Activated CD4-positive, alpha-beta memory T cell treated with anti-CD3 and anti-CD28 coated beads for 36 hours (primary cell): ENCODE data around the gene CCDC159. TPM values are rescaled to one million over a fixed set of nuclear protein-coding genes. Genes with fewer than 3 reads are reported as not detected.
"Not testable (repeated sequence)": the region's sequence is repeated elsewhere in the genome, so short reads cannot be mapped to it uniquely, and the experiment has no call there.

ENCODE experiments used
- CTCF ChIA-PET: fragments of 350-600 bp; sonication (Branson Sonifier 250); formaldehyde crosslinking; loops from one replicate; lab custom pipeline; 2021; ENCODE audit warnings: antibody characterized with exemption, inconsistent platforms; lab: Charles Lee
- POLR2A ChIA-PET: fragments of 350-600 bp; sonication (Branson Sonifier 250); formaldehyde crosslinking; loops from one replicate; lab custom pipeline; 2021; ENCODE audit warnings: antibody characterized with exemption; lab: Charles Lee
- DNase-seq: peaks from one replicate; pipeline ENCODE4 v3.0.0-alpha.2; 2020
- H3K27ac Mint-ChIP-seq: one replicate; pipeline ENCODE4 v1.8.0; 2021; ENCODE audit warnings: mixed read lengths
- H3K27me3 Mint-ChIP-seq: one replicate; pipeline ENCODE4 v1.8.0; 2021; ENCODE audit warnings: mixed read lengths
- H3K36me3 Mint-ChIP-seq: one replicate; pipeline ENCODE4 v1.8.0; 2021; ENCODE audit warnings: mixed read lengths
- H3K4me1 Mint-ChIP-seq: one replicate; pipeline ENCODE4 v1.8.0; 2021; ENCODE audit warnings: low read depth, mixed read lengths
- H3K4me3 Mint-ChIP-seq: one replicate; pipeline ENCODE4 v1.8.0; 2021; ENCODE audit warnings: mild to moderate bottlenecking, mixed read lengths
- H3K9me3 Mint-ChIP-seq: one replicate; pipeline ENCODE4 v1.8.0; 2021; ENCODE audit warnings: mixed read lengths
- intact Hi-C: fragments of 100-400 bp; cut with micrococcal nuclease; formaldehyde crosslinking; loops from one replicate; pipeline ENCODE4 v1.15.1; 2023
- total RNA-seq, 2 experiments: library from RNA; stranded (reverse); gene quantifications; one replicate each; pipeline ENCODE4 v1.2.3, GENCODE V29; 2021

Gene CCDC159
- total RNA-seq, 2 experiments from 2014 or later = 16.0 to 18.0 TPM

DNA sequence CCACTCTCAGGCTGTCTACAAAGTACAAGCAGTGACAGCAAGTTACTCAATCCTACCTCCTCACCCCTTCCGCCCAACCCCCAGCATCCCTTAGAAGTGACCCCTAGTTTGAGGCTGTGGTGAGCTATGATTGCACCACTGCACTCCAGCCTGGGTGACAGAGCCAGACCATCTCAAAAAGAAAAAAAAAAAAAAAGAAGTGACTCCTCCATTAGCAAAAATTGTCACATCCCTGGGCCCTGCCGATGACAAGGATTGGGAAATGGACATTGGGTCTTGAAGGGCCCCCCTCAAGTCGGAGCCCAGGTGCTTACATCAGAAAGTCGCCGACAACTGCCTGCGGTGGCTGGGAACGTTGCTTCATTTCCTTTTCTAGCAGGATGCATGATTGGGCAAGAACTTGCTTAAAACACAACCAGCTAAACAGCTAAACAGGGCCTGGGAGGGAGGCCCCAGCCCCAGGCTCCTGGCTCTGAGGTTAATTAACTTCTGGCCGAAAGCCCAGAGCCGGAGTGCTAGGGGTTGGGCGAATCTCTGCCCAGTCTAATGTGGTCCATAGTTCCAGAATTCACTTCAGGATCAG is 22.1 kb upstream of the CCDC159 start:
- ChIA-PET POLR2A (interaction anchor here (0.6 to 1.0 kb wide), 2 partner anchors 22 to 30 kb away, joined by 3 to 5 read pairs; partner anchors contain the start of genes CCDC159 and TMEM205), CTCF (interaction anchor here (1.0 to 1.2 kb wide), 2 partner anchors 57 to 80 kb away, joined by 3 read pairs; no protein-coding TSS in a partner anchor)
- intact Hi-C loops = no loop called here
- peak overlapping the region; percentile 54 for H3K4me3 Mint-ChIP-seq
- H3K36me3 Mint-ChIP-seq = peaks cover 2% of the 10 kb centered on the region
- no peaks in the 10 kb centered on the region for H3K27me3 Mint-ChIP-seq
- H3K27ac Mint-ChIP-seq = peak overlapping the region; percentile 86
- H3K9me3 Mint-ChIP-seq = no peaks in the 10 kb centered on the region
- H3K4me1 Mint-ChIP-seq = peaks cover 13% of the 10 kb centered on the region
- DNase-seq = peak; percentile 73

DNA sequence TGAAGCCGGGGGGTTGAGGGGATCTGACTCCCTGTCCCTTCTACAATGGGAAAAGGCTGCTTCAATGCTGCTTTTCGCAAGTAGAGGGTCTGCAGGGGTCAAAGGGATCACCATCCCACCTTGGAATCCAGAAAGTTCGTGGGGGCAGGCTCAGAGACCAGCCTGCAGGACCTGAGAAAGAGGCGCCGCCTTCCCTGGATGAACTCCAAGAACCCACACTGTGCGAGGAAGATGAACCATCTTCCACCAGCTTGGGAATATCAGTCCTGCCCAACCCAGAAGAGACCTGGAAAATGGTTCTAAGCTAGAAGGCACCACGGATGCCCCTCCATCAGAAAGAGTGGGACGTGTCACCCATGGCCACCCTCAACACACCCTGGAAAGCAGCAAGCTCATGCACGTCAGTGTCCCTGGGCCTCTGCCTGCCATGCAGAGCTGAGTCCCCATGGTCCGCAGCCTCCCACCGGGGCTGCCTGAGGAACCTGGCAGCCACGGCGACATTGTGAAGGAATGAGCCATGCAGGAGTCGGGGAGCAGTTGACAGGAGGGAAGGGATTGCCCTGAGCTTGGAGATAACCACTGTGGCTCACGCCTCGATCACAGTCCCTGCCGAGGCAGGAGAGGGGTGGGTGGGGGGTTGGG is 21.4 kb upstream of the CCDC159 start:
- H3K9me3 Mint-ChIP-seq = no peaks in the 10 kb centered on the region
- intact Hi-C loops = no loop called here
- no peaks in the 10 kb centered on the region for H3K27me3 Mint-ChIP-seq
- CTCF ChIA-PET = interaction anchor here (1.0 to 1.2 kb wide), 2 partner anchors 56 to 81 kb away, joined by 3 read pairs; no protein-coding TSS in a partner anchor
- peaks cover 2% of the 10 kb centered on the region for H3K36me3 Mint-ChIP-seq
- peaks cover 13% of the 10 kb centered on the region for H3K4me1 Mint-ChIP-seq
- no peak overlapping the region for H3K4me3 Mint-ChIP-seq
- peak overlapping the region; percentile 86 for H3K27ac Mint-ChIP-seq
- POLR2A ChIA-PET = interaction anchor here (0.6 kb wide), 1 partner anchor 31 kb away, joined by 5 read pairs; no protein-coding TSS in a partner anchor
- DNase-seq = no peak

DNA sequence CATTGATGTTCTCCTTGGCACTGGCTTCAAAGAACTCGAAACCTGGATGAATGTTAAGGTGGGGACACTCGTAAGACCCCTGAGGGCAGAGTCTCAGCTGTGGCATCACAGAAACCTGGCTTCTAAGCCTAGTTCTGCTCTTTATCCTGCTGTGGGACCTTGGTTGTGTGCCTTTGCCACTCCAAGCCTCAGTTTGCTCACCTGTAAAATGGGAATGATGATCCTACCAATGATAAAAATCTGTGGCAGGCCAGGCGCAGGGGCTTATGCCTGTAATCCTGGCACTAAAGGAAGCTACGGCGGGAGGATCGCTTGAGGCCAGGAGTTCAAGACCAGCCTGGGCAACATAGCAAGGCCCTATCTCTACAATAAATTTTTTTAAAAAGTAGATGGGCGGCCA is 20.8 kb upstream of the CCDC159 start:
- POLR2A ChIA-PET = no interaction called here
- no peak for DNase-seq
- no peaks in the 10 kb centered on the region for H3K9me3 Mint-ChIP-seq
- peaks cover 5% of the 10 kb centered on the region for H3K36me3 Mint-ChIP-seq
- H3K27me3 Mint-ChIP-seq = no peaks in the 10 kb centered on the region
- H3K4me3 Mint-ChIP-seq = no peak overlapping the region
- CTCF ChIA-PET = interaction anchor here (1.0 kb wide), 1 partner anchor 55 kb away, joined by 3 read pairs; no protein-coding TSS in a partner anchor
- intact Hi-C loops = no loop called here
- peaks cover 13% of the 10 kb centered on the region for H3K4me1 Mint-ChIP-seq
- no peak overlapping the region for H3K27ac Mint-ChIP-seq

DNA sequence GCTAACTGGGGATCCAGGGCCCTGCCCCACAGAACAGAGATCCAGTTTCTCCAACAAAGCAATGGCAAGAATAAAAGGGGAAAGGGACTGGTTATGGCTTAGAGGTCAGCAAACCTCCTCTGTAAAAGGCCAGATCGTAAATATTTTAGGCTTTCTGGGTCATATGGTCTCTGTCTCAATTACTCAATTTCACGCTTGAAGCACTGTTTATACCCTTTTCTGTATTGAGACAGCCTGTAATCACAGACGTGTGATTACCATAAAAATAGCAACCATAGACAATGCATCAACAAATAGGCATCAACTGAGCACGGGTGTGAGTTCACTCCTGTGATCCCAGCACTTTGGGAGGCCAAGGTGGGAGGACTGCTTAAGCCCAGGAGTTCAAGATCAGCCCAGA is 16.2 kb upstream of the CCDC159 start:
- Mint-ChIP-seq H3K9me3 (no peaks in the 10 kb centered on the region), H3K27me3 (no peaks in the 10 kb centered on the region), H3K27ac (no peak overlapping the region), H3K4me1 (no peaks in the 10 kb centered on the region), H3K4me3 (no peak overlapping the region), H3K36me3 (peaks cover 16% of the 10 kb centered on the region)
- POLR2A ChIA-PET = no interaction called here
- CTCF ChIA-PET = interaction anchor here (2.4 kb wide), 1 partner anchor 51 kb away, joined by 7 read pairs; no protein-coding TSS in a partner anchor
- no peak for DNase-seq
- intact Hi-C loops = no loop called here

DNA sequence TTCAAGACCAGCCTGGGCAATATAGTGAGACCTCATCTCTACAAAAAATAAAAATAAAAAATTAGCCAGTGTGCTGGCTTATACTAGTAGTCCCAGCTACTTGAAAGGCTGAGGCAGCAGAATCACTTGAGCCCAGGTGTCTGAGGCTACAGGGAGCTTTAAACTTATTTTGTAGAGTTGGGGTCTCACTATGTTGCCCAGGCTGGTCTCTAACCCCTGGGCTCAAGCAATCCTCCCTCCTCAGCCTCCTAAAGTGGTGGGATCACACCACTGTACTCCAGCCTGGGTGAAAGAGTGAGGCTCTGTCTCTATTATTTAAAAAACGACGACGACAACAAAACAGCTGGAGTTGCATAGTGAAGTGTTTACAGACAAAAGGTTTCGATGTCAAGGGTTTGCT is 14.8 kb upstream of the CCDC159 start:
- no peaks in the 10 kb centered on the region for H3K4me1 Mint-ChIP-seq
- intact Hi-C loops = no loop called here

DNA sequence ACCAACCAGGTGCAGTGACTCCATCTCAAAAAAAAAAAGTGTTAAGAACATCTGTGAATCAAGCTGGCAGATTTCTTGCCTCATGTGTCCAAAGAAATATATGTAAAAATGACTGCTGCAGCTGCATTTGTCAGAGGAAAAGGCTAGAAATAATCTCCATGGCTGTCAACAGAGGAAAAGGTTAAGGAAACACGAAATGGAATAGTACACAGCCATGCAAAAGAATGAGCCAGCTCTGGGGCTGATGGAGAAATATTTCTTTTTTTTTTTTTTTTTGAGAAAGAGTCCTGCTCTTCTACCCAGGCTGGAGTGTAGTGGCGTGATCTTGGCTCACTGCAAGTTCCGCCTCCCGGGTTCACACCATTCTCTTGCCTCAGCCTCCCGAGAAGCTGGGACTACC is 13.5 kb upstream of the CCDC159 start:
- intact Hi-C loops = no loop called here
- Mint-ChIP-seq H3K9me3 (peaks cover 3% of the 10 kb centered on the region), H3K27ac (no peak overlapping the region), H3K4me3 (no peak overlapping the region), H3K27me3 (no peaks in the 10 kb centered on the region), H3K36me3 (peaks cover 30% of the 10 kb centered on the region), H3K4me1 (peaks cover 9% of the 10 kb centered on the region)
- ChIA-PET CTCF (no interaction called here), POLR2A (interaction anchor here (0.6 kb wide), 1 partner anchor 11 kb away, joined by 4 read pairs; no protein-coding TSS in a partner anchor)
- no peak for DNase-seq

More for the DNA sequence above, 14.8 kb upstream of the CCDC159 start:
- no peaks in the 10 kb centered on the region for H3K27me3 Mint-ChIP-seq
- peaks cover 30% of the 10 kb centered on the region for H3K36me3 Mint-ChIP-seq
- no peak for DNase-seq
- no peak overlapping the region for H3K4me3 Mint-ChIP-seq
- ChIA-PET CTCF (interaction anchor here (0.6 to 2.4 kb wide), 3 partner anchors 50 to 205 kb away, joined by 3 to 7 read pairs (median 3); no protein-coding TSS in a partner anchor), POLR2A (no interaction called here)
- no peak overlapping the region for H3K27ac Mint-ChIP-seq
- H3K9me3 Mint-ChIP-seq = peaks cover 3% of the 10 kb centered on the region

DNA sequence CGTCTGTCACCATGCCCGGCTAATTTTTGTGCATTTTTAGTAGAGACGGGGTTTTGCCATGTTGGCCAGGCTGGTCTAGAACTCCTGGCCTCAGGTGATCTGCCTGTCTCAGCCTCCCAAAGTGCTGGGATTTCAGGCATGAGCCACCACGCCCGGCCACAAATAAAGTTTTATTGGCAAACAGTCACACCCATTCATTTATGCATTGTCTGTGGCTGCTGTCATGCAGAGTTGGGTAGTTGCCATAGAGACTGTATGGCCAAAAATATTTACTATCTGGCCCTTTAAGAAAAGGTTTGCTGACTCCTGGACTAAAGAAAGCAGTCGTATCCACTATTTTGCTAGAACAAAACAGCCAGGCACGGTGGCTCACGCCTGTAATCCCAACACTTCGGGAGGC is 12.5 kb upstream of the CCDC159 start:
- not testable (repeated sequence) for H3K27ac Mint-ChIP-seq

DNA sequence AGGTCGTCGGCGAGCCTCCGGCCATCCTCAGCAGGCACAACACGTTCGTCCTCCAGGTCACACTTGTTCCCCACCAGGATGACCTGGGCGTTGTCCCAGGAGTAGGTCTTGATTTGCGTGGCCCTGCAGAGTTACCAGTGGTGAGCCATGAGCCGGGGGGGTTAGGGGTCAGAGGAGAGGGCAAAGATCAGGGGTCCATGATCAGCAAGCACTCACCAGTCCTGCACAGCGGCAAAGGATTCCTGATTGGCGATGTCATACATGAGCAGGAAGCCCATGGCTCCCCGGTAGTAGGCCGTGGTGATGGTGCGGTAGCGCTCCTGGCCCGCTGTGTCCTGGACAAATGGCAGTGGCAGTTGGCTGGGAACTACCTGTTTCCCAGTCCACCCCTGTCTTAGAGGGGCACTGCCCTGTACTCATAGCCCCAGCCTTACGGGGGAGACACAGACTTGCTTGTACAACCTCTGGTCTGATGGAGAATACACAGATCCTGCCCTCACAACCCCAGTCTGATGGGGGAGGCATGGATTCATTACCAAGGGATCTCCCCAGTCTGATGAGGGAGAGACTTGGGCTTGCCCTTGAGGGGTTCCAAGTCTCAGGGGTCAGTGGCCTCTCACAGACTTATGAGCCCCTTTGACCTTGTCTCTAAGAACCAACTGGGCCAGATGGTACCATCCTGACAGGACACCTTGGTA is 10.7 kb upstream of the CCDC159 start:
- POLR2A ChIA-PET = no interaction called here
- Mint-ChIP-seq H3K4me1 (peaks cover 20% of the 10 kb centered on the region), H3K4me3 (no peak overlapping the region), H3K27ac (no peak overlapping the region), H3K9me3 (peaks cover 3% of the 10 kb centered on the region), H3K27me3 (no peaks in the 10 kb centered on the region), H3K36me3 (peaks cover 27% of the 10 kb centered on the region)
- DNase-seq = no peak
- intact Hi-C loops = no loop called here
- CTCF ChIA-PET = no interaction called here

More for the DNA sequence above, 12.5 kb upstream of the CCDC159 start:
- H3K4me3 Mint-ChIP-seq, H3K27me3 Mint-ChIP-seq, DNase-seq, intact Hi-C loops, POLR2A ChIA-PET, H3K9me3 Mint-ChIP-seq, CTCF ChIA-PET: not testable (repeated sequence)
- Mint-ChIP-seq H3K4me1 (peaks cover 16% of the 10 kb centered on the region), H3K36me3 (peaks cover 30% of the 10 kb centered on the region)

DNA sequence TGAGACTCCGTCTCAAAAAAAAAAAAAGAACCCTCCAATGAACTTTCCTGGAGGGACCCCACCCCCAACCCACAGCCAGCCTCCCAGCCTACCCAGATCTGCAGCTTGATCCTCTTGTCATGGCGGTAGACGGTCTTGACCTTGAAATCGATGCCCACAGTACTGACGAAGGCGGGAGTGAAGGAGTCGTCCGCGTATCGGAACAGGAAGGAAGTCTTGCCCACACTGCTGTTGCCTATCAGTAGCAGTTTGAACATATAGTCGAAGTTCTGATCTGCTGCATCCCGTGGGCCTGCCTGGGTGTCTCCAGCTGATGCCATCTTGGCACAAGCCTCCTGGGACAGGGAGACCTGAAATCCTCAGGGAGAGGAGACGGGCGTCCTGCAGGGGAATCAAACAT is 9.2 kb upstream of the CCDC159 start:
- POLR2A ChIA-PET = no interaction called here
- CTCF ChIA-PET = interaction anchor here (1.2 kb wide), 1 partner anchor 146 kb away, joined by 4 read pairs; no protein-coding TSS in a partner anchor

DNA sequence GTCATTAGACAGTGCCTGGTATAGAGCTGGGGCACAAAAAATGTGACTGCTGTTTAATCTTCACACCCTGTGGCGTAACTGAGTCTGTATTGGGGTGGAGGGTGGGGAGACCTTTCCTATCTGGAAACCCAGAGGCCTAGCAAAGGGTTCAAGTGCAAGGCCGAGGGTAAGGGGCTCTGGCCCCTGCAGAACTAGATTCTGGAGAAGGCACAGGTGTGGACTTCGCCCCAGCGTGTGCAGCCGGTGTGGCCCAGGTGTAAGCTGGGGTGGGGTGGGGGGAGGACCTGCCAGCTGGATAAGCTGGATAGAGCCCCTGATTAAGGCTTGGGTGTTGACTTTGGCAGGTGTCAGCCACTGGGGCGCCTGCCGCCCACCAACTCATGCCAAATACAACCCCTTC is 8.2 kb upstream of the CCDC159 start:
- peaks cover 24% of the 10 kb centered on the region for H3K36me3 Mint-ChIP-seq
- POLR2A ChIA-PET = interaction anchor here (2.0 kb wide), 1 partner anchor 37 kb away, joined by 8 read pairs; the partner anchor contains the start of gene SWSAP1
- DNase-seq = no peak
- intact Hi-C loops = no loop called here
- no peaks in the 10 kb centered on the region for H3K27me3 Mint-ChIP-seq
- CTCF ChIA-PET = interaction anchor here (1.2 to 1.8 kb wide), 2 partner anchors 45 to 144 kb away, joined by 4 to 5 read pairs; no protein-coding TSS in a partner anchor
- peaks cover 20% of the 10 kb centered on the region for H3K4me1 Mint-ChIP-seq
- H3K9me3 Mint-ChIP-seq = peaks cover 3% of the 10 kb centered on the region
- no peak overlapping the region for H3K4me3 Mint-ChIP-seq
- no peak overlapping the region for H3K27ac Mint-ChIP-seq

More for the DNA sequence above, 9.2 kb upstream of the CCDC159 start:
- Mint-ChIP-seq H3K4me3 (no peak overlapping the region), H3K27ac (no peak overlapping the region), H3K4me1 (peaks cover 20% of the 10 kb centered on the region), H3K36me3 (peaks cover 27% of the 10 kb centered on the region), H3K27me3 (no peaks in the 10 kb centered on the region), H3K9me3 (peaks cover 3% of the 10 kb centered on the region)
- no peak for DNase-seq
- intact Hi-C loops = no loop called here

DNA sequence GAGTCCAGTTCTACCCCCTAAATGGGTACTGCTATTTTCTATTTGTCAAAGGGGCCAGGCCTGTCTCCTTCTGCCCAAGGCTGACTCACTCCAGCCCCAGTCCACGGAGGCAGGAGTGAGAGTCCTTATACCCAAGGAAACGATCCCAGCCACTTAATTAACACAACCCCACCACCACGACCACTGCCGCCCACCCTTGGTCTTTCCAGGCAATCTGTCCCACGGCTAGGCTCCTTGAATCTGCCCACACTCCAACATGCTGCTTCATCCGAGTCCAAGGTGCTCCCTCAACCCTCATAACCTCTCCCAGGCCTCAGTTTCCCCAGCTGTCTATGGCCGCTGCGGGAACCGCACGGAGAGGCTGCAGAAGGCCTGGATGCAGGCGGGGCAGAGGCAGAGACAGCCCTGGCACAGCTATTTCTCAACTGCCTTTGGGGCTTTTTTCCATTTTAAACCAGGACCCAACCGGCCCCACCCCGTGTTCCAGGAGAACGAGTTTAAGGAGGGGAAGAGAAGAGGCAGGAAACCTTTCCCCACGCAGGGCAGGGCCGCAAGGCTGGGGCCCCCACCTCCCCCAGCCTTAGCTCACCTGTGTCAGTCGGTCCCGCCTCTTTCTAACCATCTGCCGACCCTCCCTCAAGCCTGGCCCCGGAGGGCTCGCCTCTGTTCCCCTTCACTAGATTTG is 7.6 kb upstream of the CCDC159 start:
- peaks cover 3% of the 10 kb centered on the region for H3K9me3 Mint-ChIP-seq
- H3K36me3 Mint-ChIP-seq = peaks cover 21% of the 10 kb centered on the region
- DNase-seq = no peak
- H3K4me1 Mint-ChIP-seq = peaks cover 20% of the 10 kb centered on the region
- CTCF ChIA-PET = interaction anchor here (1.0 to 1.8 kb wide), 2 partner anchors 45 kb away, joined by 3 to 5 read pairs; no protein-coding TSS in a partner anchor
- POLR2A ChIA-PET = interaction anchor here (1.0 to 2.0 kb wide), 2 partner anchors 36 to 42 kb away, joined by 3 to 8 read pairs; partner anchors contain the start of gene SWSAP1
- no peaks in the 10 kb centered on the region for H3K27me3 Mint-ChIP-seq
- no peak overlapping the region for H3K27ac Mint-ChIP-seq
- intact Hi-C loops = no loop called here
- H3K4me3 Mint-ChIP-seq = peak overlapping the region; percentile 81
